ENCODE data around the gene NTMT1. TPM values are rescaled to one million over a fixed set of nuclear protein-coding genes. Genes with fewer than 3 reads are reported as not detected.

Gene NTMT1
- total RNA-seq, 1 donor from 2014 or later: 62.6 TPM

GRCh38 chr9:129623331-129623730 is 2.6 kb upstream of the NTMT1 start:
- H3K4me3 Mint-ChIP-seq (ENCODE audit: unreplicated experiment): peak overlapping the region; percentile 28
- H3K27me3 Mint-ChIP-seq (ENCODE audit: unreplicated experiment): peaks cover 21% of the 10 kb centered on the region
- DNase-seq: no peak

GRCh38 chr9:129624168-129624759 is 1.7 kb upstream of the NTMT1 start:
- peaks cover 38% of the 10 kb centered on the region for H3K4me1 Mint-ChIP-seq (ENCODE audit: low read depth, unreplicated experiment)
- peak; percentile 88 for TF ChIP-seq CTCF (IDR thresholded peaks at IDR 0.05; ENCODE audit: partially characterized antibody, unreplicated experiment)
- DNase-seq: peak; percentile 89
- peak overlapping the region; percentile 76 for H3K27ac Mint-ChIP-seq (ENCODE audit: unreplicated experiment)
- no peaks in the 10 kb centered on the region for H3K36me3 Mint-ChIP-seq (ENCODE audit: unreplicated experiment)
- peaks cover 17% of the 10 kb centered on the region for H3K9me3 Mint-ChIP-seq (ENCODE audit: unreplicated experiment)
- H3K27me3 Mint-ChIP-seq (ENCODE audit: unreplicated experiment): peaks cover 15% of the 10 kb centered on the region
- peak overlapping the region; percentile 46 for H3K4me3 Mint-ChIP-seq (ENCODE audit: unreplicated experiment)

More at GRCh38 chr9:129623331-129623730, 2.6 kb upstream of the NTMT1 start:
- Mint-ChIP-seq H3K9me3 (ENCODE audit: unreplicated experiment) (peaks cover 18% of the 10 kb centered on the region), H3K36me3 (ENCODE audit: unreplicated experiment) (no peaks in the 10 kb centered on the region), H3K27ac (ENCODE audit: unreplicated experiment) (peak overlapping the region; percentile 50), H3K4me1 (ENCODE audit: low read depth, unreplicated experiment) (peaks cover 35% of the 10 kb centered on the region)
- TF ChIP-seq CTCF (IDR thresholded peaks at IDR 0.05; ENCODE audit: partially characterized antibody, unreplicated experiment): no peak

GRCh38 chr9:129624947-129625346 is 1.0 kb upstream of the NTMT1 start:
- no peak for TF ChIP-seq CTCF (IDR thresholded peaks at IDR 0.05; ENCODE audit: partially characterized antibody, unreplicated experiment)
- no peak for DNase-seq
- H3K36me3 Mint-ChIP-seq (ENCODE audit: unreplicated experiment): no peaks in the 10 kb centered on the region
- H3K27me3 Mint-ChIP-seq (ENCODE audit: unreplicated experiment): peaks cover 13% of the 10 kb centered on the region
- H3K9me3 Mint-ChIP-seq (ENCODE audit: unreplicated experiment): peaks cover 17% of the 10 kb centered on the region
- H3K27ac Mint-ChIP-seq (ENCODE audit: unreplicated experiment): no peak overlapping the region
- H3K4me1 Mint-ChIP-seq (ENCODE audit: low read depth, unreplicated experiment): peaks cover 38% of the 10 kb centered on the region
- peak overlapping the region; percentile 65 for H3K4me3 Mint-ChIP-seq (ENCODE audit: unreplicated experiment)

- Mint-ChIP-seq H3K4me1 (ENCODE audit: low read depth, unreplicated experiment) (peaks cover 49% of the 10 kb centered on the region), H3K27ac (ENCODE audit: unreplicated experiment) (peak overlapping the region; percentile 98), H3K9me3 (ENCODE audit: unreplicated experiment) (peaks cover 13% of the 10 kb centered on the region), H3K27me3 (ENCODE audit: unreplicated experiment) (peaks cover 16% of the 10 kb centered on the region), H3K36me3 (ENCODE audit: unreplicated experiment) (no peaks in the 10 kb centered on the region), H3K4me3 (ENCODE audit: unreplicated experiment) (peak overlapping the region; percentile 94)
- no peak for TF ChIP-seq CTCF (IDR thresholded peaks at IDR 0.05; ENCODE audit: partially characterized antibody, unreplicated experiment)
- no peak for DNase-seq
These were observed 792 bp downstream of the NTMT1 start for GRCh38 chr9:129626625-129627284.
